Gastrocnemius medialis (tissue), 4 donors: Measurements from ENCODE around the gene USP21.
A peak's percentile ranks its signal among the peaks of the same experiment; 100 is the strongest.

Source experiments
- POLR2A ChIP-seq, 2 donors: fragments of 450-650 bp; IDR thresholded peaks; one replicate each; pipeline ENCODE4 v1.6.1; 2017; ENCODE audit warnings: antibody characterized with exemption in 2 of 2, mild to moderate bottlenecking in 2 of 2, moderate library complexity in 2 of 2
- TF ChIP-seq, protein P1 (sequence below), 5 experiments: fragments of 450-650 bp in 3 of 5; fragments of 200-600 bp in 2 of 5; sonication (generic) in 2 of 5; IDR thresholded peaks in 4 of 5; conservative IDR thresholded peaks in 1 of 5; 1 replicate in 4 of 5; 2 replicates in 1 of 5; pipeline ENCODE4 v1.5.1; 2016 to 2019; ENCODE audit warnings: antibody characterized with exemption in 5 of 5, mild to moderate bottlenecking in 3 of 5, moderate library complexity in 3 of 5

DNA sequence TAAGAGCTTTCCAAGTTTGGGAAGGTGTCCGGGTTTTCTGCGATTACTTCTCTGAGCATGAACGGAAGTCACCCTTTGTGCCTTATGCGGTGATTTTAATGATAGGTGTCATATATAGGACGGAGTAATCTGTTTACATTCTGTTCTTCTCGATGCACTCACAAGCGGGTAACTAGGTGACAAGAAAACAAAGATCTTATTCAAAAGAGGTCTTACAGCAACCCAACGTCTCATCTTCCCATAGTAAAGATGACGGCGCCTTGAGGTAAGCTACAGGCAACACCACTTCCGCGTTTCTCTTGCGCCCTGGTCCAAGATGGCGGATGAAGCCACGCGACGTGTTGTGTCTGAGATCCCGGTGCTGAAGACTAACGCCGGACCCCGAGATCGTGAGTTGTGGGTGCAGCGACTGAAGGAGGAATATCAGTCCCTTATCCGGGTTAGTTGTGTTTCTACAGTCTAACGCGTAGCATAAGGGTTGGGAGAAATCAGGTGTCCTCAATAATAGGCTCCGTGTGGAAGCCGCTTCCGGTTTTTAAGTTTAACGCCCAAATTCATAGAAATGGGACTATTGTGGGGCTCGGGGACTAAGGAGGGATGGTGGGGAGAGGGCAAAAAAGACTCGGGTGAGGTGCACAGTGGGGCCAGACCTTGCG is 5.5 kb upstream of the USP21 start, which contains the start of gene UFC1:
- TF ChIP-seq, protein P1, sequence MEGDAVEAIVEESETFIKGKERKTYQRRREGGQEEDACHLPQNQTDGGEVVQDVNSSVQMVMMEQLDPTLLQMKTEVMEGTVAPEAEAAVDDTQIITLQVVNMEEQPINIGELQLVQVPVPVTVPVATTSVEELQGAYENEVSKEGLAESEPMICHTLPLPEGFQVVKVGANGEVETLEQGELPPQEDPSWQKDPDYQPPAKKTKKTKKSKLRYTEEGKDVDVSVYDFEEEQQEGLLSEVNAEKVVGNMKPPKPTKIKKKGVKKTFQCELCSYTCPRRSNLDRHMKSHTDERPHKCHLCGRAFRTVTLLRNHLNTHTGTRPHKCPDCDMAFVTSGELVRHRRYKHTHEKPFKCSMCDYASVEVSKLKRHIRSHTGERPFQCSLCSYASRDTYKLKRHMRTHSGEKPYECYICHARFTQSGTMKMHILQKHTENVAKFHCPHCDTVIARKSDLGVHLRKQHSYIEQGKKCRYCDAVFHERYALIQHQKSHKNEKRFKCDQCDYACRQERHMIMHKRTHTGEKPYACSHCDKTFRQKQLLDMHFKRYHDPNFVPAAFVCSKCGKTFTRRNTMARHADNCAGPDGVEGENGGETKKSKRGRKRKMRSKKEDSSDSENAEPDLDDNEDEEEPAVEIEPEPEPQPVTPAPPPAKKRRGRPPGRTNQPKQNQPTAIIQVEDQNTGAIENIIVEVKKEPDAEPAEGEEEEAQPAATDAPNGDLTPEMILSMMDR (IDR thresholded peaks at IDR 0.05 in 4 of 5, conservative IDR thresholded peaks at IDR 0.05 in 1 of 5): no peak
- TF ChIP-seq POLR2A (IDR thresholded peaks at IDR 0.05): peak in 1 of 2 donors; percentile 26
